GM19043 (cell line): ENCODE data around the gene UTP4.

Experiments used
- ATAC-seq: cut with Tn5 transposase; IDR thresholded peaks from one replicate; pipeline ENCODE4 v1.9.1; 2021; ENCODE audit warnings: low read depth; ENCODE audit not compliant: unreplicated experiment

The UTP4 gene

DNA sequence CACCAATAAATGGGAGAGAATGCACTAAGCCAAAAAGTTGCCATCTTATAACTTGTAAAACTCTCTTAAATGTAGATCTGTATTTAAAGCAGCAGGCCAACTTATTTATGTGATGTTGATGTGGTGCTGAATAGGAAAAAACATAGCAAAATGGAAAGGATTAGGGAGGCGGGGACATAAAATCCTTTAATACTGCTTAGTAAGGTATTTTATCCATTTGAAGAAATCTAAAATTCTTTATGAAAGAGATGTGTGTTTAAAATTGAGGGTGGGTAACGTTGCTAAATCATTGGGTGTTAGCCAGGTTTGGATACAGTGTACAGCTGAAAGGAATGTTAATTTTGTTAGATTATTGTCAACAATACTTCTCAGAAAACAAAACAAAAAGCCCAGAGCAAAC is 68.8 kb downstream of the UTP4 start:
- no peak for ATAC-seq

GRCh38 chr16:69201787-69202186 is 69.3 kb downstream of the UTP4 start:
- ATAC-seq, result no peak

- no peak for ATAC-seq
Measured at GRCh38 chr16:69204172-69204571, 71.7 kb downstream of the UTP4 start.

- ATAC-seq, result no peak
Measured at GRCh38 chr16:69209735-69210134, 77.3 kb downstream of the UTP4 start.

DNA sequence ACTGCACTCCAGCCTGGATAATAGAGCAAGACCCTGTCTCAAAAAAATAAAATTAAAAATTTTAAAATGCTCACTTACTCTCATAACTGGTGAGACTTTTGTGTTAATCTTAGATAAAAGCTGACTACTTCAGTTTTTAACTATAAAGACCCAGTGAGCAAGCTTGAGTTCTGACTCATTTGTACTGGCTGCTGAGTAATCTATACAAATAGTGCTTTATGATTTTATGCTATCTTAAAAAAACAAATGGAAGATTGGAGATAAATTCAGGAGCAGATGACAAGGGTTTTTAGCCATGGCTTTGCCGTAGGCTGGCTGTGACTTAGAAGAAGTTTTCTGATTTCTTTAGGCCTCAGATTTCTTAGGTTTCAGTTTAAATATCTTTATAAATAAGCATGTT is 85.0 kb downstream of the UTP4 start:
- no peak for ATAC-seq
